GM19099 (cell line): ENCODE measurements around the gene TENT4A.

Experiments used
- POLR2A ChIP-seq: IDR thresholded peaks from 3 replicates; pipeline ENCODE4 v1.6.1; 2011; ENCODE audit warnings: low read depth; ENCODE audit not compliant: insufficient read length; ENCODE audit errors: extremely low read depth

TENT4A gene

DNA sequence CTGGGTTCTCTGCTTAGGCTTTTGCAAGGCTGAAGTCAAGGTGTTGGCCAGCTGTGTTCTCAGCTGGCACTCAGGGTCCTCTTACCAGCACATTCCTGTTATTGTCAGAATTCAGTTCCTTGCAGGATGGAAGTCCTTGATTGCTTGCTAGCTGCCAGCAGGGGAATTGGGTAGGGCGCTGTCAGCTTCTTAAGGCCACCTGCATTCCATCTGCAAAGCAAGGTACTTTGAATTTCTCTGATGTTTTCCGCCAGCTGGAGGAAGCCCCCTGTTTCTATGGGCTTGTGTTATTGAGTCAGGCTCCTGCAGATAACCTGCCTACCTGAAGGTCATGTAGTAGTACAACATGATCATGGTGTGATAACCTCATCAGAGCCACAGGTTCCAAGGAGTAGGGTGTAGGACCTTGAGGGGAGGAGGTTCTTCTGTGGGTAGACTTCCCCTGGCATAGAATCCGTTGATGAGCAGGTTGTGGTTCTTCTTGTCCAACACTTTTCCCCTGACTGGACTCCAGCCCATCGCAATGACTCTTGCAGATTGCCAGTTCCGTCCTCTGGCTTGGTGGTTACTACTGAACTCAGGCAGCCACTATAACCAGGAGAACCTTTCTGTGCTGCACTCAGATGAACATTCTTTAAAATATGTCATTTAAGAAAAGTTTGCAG is 6.8 kb downstream of the TENT4A start:
- no peak for TF ChIP-seq POLR2A

- TF ChIP-seq POLR2A: no peak
These were observed 7.3 kb downstream of the TENT4A start for GRCh38 chr5:6720561-6720921.

DNA sequence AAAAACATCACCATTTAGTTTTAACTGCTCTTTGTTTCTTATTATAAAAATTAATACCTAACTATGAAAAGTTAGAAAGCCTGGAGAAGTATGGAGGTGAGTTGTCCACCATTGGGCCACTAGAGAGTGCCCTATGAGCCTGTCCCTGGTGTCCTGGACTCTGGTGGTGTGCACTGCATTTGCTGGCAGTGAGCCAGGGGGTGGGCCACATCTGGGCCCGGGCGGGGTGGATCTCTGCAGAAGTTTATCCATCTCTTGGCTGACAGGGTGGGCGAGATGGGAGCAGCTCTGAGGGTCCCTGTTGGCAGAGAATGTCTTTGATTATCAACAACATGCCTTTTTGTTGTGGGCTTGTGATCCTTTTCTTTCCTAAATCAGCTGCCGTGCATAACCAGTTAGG is 8.2 kb downstream of the TENT4A start:
- peak; percentile 22 for TF ChIP-seq POLR2A

- TF ChIP-seq POLR2A: no peak
These were observed 8.8 kb downstream of the TENT4A start for GRCh38 chr5:6722015-6722414.

- TF ChIP-seq POLR2A: no peak
These were observed 10.0 kb downstream of the TENT4A start for GRCh38 chr5:6723122-6723815.

DNA sequence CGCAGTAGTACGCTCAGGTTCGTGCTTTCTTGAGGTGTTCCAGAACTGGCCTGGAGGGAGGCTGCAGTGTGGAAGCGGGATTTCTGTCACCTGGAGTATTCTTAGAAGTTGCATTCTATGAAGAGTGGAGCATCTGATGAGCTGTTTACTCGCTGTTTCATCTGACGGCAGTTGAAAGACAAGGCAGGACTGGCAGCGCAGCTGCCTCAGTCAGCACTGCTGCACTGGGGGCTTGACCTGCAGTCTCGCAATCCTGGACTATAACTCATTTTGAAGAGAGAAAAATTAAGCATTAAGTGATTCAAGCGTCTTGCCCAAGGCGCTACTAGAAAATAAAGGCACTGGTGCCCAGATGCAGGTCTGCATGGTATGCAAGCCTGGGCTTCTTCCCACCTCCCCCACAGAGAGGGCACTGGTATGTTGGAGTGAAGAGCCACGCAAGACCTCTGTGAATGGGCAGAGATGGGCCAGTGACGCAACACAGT is 10.6 kb downstream of the TENT4A start:
- no peak for TF ChIP-seq POLR2A

DNA sequence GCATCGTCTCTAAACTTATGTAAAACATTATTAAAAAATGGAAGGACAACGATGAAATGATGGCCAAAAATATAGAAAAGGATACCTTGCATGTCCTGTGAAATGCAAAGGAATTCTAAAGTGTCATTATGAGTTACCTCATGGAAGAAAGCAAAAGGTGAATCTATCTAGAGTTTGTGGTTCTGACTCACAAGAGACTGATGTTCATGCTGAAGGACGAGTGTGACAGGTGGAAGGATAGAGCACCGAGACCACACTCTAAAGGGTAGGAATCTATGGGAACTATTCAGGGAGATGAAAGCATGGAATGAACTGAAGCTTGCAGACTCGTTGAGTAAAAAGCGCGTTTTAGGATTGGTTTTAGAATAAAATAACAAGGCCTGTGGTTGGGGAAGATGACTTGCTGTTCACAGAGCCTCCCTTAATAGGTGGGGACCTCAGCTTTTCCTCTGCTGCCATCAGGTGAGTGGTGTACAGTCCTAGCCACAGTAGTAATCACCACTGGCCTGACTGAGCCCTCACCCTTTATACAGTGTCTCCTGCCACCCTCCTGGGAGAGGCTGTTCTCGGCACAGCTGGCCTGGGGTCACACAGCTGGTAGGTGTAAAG is 11.2 kb downstream of the TENT4A start:
- no peak for TF ChIP-seq POLR2A

- TF ChIP-seq POLR2A: no peak
These were observed 12.2 kb downstream of the TENT4A start for GRCh38 chr5:6725421-6725820.

DNA sequence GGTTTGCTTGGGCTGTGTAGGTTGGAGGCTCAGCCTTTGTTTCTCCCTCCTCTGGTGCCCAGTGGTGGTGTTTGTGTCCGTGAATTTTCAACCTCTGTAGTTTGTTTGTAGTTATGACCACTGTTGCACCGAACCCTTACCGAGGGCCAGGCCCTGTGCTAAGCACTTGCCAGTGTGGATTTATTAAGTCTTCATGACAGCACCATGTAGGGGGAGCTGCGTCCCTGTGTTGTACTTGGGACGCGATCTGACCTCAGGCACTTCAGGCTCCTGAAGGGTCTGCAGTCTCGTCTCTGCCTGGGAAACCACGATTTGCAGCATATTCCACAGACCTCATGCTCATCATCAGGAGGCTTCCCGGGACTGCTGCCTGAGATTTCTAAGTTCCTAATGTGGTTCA is 12.8 kb downstream of the TENT4A start:
- no peak for TF ChIP-seq POLR2A

- TF ChIP-seq POLR2A: no peak
These were observed 14.0 kb downstream of the TENT4A start for GRCh38 chr5:6727231-6727630.

DNA sequence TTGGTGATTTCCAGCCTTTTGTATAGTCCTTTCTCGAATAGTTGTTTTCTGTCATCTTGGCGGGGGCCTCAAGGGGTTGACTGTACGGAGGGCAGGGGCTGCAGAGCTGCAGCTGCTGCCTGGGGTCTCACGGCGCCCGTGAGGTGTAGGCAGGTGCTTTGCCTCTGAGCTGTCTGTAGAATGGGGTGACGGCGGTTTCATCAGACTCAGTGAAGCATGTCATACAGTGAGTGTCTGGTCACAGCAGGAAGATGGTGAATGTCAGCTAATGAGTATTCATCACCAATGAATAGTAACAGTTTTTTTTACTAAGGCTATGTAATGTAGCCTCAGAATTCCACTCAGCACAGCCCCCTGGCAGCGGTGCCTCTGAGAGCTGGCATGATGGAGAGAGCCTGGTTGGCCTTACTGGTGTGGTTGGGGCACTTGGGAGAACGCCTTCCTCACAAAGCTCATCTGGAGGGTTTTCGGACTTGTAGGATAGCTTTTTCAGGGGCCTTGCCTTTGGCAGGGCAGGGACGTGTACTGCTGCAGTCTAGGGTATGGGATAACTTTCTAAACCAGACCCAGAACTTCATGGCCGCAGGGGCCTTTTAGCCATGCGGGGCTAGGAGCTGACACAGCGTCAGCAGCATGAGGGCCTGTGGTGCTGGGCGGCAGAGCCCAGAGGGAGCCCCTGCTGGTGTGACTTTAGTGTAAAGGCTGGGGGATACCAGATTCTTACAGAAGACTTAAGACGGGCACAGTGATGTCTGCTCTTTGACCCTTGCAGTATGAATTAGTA is 15.0 kb downstream of the TENT4A start:
- TF ChIP-seq POLR2A: no peak

DNA sequence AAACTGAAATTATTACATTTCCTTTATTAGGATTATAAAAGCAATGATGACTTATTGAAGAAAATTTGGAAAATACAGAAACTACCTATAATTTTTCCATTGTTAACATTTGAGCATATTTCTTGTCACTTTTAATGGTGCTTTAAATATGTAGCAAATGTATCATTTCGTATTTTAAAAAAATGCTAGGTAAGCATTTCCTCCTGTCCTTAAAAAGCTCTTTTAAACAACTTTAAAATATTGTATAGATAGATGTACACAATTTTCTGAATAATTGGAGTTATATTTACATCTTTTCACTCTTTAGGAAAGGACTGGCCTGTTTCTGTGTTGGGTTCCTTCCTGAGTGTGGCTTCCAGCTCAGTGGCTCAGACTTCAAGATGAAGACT is 15.6 kb downstream of the TENT4A start:
- no peak for TF ChIP-seq POLR2A

DNA sequence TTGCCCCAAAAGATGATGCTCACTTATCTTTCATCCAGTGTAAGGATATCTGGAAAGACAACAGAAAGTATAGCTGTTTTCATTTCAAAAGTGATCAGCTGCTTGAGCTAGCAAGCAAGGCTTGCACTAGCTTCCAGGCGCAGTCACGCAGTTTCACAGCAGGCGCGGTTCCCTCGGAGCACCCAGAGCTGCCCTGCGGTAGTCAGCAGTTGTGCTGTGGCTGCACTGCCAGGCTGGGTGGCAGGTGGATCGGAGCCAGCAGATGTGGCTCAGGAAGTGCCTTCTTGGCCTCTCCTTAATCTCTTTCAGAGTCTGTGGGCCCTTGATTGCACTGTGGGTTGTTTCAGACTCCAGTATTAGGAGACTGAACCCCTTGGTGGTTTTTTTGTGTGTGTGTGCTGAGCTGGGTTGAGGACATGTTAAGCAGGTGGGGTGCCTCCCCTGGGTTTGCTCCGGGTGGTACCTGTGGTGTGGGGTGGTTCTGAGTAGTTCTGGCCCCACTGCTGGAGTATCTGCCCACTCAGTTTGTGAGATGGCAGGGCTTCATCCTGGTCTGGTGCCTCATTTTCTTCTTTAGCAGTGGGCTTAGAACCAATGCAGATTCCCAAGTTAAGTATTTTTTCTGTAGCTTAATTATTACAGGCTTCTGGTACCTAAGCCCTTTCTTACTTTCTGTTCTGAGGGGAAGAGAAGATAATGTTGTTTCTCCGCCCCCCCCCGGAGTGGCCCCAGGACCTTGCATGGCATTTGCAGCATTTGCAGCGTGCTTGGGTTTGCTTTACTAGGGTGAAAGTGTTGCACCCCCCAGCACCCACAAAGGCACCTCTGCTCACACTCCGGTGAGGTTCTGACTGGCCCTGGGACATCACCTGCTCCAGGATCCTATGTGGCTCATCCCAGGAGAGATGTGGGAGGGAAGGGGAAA is 16.4 kb downstream of the TENT4A start:
- no peak for TF ChIP-seq POLR2A

- no peak for TF ChIP-seq POLR2A
These were observed 17.2 kb downstream of the TENT4A start for GRCh38 chr5:6730407-6730806.
